OCI-LY1 (cell line): ENCODE data around the gene CNST.
"Not testable (repeated sequence)": the region's sequence is repeated elsewhere in the genome, so short reads cannot be mapped to it uniquely, and the experiment has no call there.

Experiments used
- H2AFZ ChIP-seq: fragments of 200-600 bp; sonication (generic), shearing (Covaris generic); 2 replicates; pipeline ENCODE4 v1.6.0; 2014; ENCODE audit warnings: antibody characterized with exemption, mild to moderate bottlenecking, low read length
- H3F3A ChIP-seq: fragments of 200-600 bp; sonication (generic), shearing (Covaris generic); 2 replicates; pipeline ENCODE4 v1.6.0; 2014; ENCODE audit warnings: mild to moderate bottlenecking, antibody characterized with exemption, low read length, moderate library complexity; ENCODE audit not compliant: insufficient read depth
- H3K27ac ChIP-seq: fragments of 200-600 bp; sonication (generic); 2 replicates; pipeline ENCODE4 v1.5.1; 2014; ENCODE audit warnings: low read length, mixed run types, mild to moderate bottlenecking, low read depth; ENCODE audit not compliant: poor library complexity, severe bottlenecking
- H3K27me3 ChIP-seq: fragments of 200-600 bp; sonication (generic); 2 replicates; pipeline ENCODE4 v1.6.0; 2014; ENCODE audit warnings: antibody characterized with exemption, mild to moderate bottlenecking, low read length, moderate library complexity; ENCODE audit not compliant: insufficient read depth
- H3K36me3 ChIP-seq: fragments of 200-600 bp; sonication (generic); 2 replicates; pipeline ENCODE4 v1.6.1; 2014; ENCODE audit warnings: mild to moderate bottlenecking, antibody characterized with exemption, low read length, moderate library complexity, mixed read lengths; ENCODE audit not compliant: insufficient read depth
- H3K4me1 ChIP-seq: fragments of 200-600 bp; sonication (generic); 2 replicates; pipeline ENCODE4 v1.5.1; 2014; ENCODE audit warnings: mild to moderate bottlenecking, low read length, moderate library complexity; ENCODE audit not compliant: insufficient read depth, severe bottlenecking
- H3K4me2 ChIP-seq: fragments of 200-600 bp; sonication (generic), shearing (Covaris generic); 2 replicates; pipeline ENCODE4 v1.6.1; 2014; ENCODE audit warnings: low read length
- H3K4me3 ChIP-seq: fragments of 200-600 bp; sonication (generic); 2 replicates; pipeline ENCODE4 v1.5.1; 2014; ENCODE audit warnings: low read length, low read depth, mild to moderate bottlenecking, mixed read lengths; ENCODE audit not compliant: poor library complexity, severe bottlenecking
- H3K79me2 ChIP-seq: fragments of 200-600 bp; shearing (Covaris generic); 2 replicates; pipeline ENCODE4 v1.6.1; 2016; ENCODE audit warnings: mixed run types, low read length, mixed read lengths; ENCODE audit not compliant: insufficient read depth
- H3K9ac ChIP-seq: fragments of 200-600 bp; sonication (generic), shearing (Covaris generic); 2 replicates; pipeline ENCODE4 v1.6.1; 2014; ENCODE audit warnings: mild to moderate bottlenecking, low read length, mixed read lengths
- H3K9me2 ChIP-seq: fragments of 200-600 bp; sonication (generic), shearing (Covaris generic); 2 replicates; pipeline ENCODE4 v1.6.1; 2014; ENCODE audit warnings: low read depth, mild to moderate bottlenecking, low read length, mixed read lengths
- H3K9me3 ChIP-seq: fragments of 200-600 bp; shearing (Covaris generic); 2 replicates; pipeline ENCODE4 v1.6.1; 2014; ENCODE audit warnings: low read length, mixed read lengths
- H4K20me1 ChIP-seq: fragments of 200-600 bp; sonication (generic), shearing (Covaris generic); 2 replicates; pipeline ENCODE4 v1.6.0; 2016; ENCODE audit warnings: mild to moderate bottlenecking, low read length; ENCODE audit not compliant: insufficient read depth
- CTCF ChIP-seq: fragments of 200-600 bp; sonication (generic), shearing (Covaris generic); IDR thresholded peaks from 2 replicates; pipeline ENCODE4 v1.5.1; 2017; ENCODE audit warnings: mild to moderate bottlenecking, antibody characterized with exemption, low read length, moderate library complexity, mixed read lengths
- EZH2 ChIP-seq: fragments of 200-600 bp; sonication (generic), shearing (Covaris generic); IDR thresholded peaks from 2 replicates; pipeline ENCODE4 v1.8.0; 2017; ENCODE audit warnings: borderline replicate concordance, mixed run types, mild to moderate bottlenecking, antibody characterized with exemption, low read length, moderate library complexity, mixed read lengths

Gene CNST

GRCh38 chr1:246587606-246588005 lies 21.4 kb downstream of the CNST start:
- Histone ChIP-seq H3K4me3 (no peak overlapping the region), H3K27me3 (no peaks in the 10 kb centered on the region), H3K9me2 (no peaks in the 10 kb centered on the region), H4K20me1 (no peaks in the 10 kb centered on the region), H3K36me3 (peaks cover 58% of the 10 kb centered on the region), H3K4me1 (no peaks in the 10 kb centered on the region), H3K9ac (no peak overlapping the region), H3F3A (no peaks in the 10 kb centered on the region), H3K27ac (no peak overlapping the region), H3K4me2 (no peak overlapping the region), H3K9me3 (0 out of 2 replicates have a peak, but pooled peaks cover 2% of the 10 kb centered on the region), H3K79me2 (peaks cover 60% of the 10 kb centered on the region), H2AFZ (no peak overlapping the region)
- TF ChIP-seq EZH2, result no peak
- no peak for TF ChIP-seq CTCF

- H3K27ac ChIP-seq, result no peak overlapping the region
- H3K4me3 ChIP-seq, result no peak overlapping the region
- no peaks in the 10 kb centered on the region for H3K27me3 ChIP-seq
- TF ChIP-seq CTCF (no peak), EZH2 (no peak)
- H3K79me2 ChIP-seq, result peaks cover 61% of the 10 kb centered on the region
- H3K9me3 ChIP-seq, result 0 out of 2 replicates have a peak, but pooled peaks cover 2% of the 10 kb centered on the region
- H3K9me2 ChIP-seq, result no peaks in the 10 kb centered on the region
- H3K4me2 ChIP-seq, result no peak overlapping the region
- H2AFZ ChIP-seq, result no peak overlapping the region
- H3F3A ChIP-seq, result no peaks in the 10 kb centered on the region
- H3K4me1 ChIP-seq, result no peaks in the 10 kb centered on the region
- no peaks in the 10 kb centered on the region for H4K20me1 ChIP-seq
- H3K9ac ChIP-seq, result no peak overlapping the region
- peaks cover 56% of the 10 kb centered on the region for H3K36me3 ChIP-seq
Observed at GRCh38 chr1:246588159-246588721, 22.0 kb downstream of the CNST start.

GRCh38 chr1:246589919-246590318 lies 23.7 kb downstream of the CNST start:
- H3K4me1 ChIP-seq, H4K20me1 ChIP-seq, H3K27me3 ChIP-seq, H3F3A ChIP-seq, H3K9ac ChIP-seq, H3K9me2 ChIP-seq, H3K4me2 ChIP-seq, H3K9me3 ChIP-seq, H3K27ac ChIP-seq, H2AFZ ChIP-seq, H3K4me3 ChIP-seq: not testable (repeated sequence)
- peaks cover 57% of the 10 kb centered on the region for H3K36me3 ChIP-seq
- H3K79me2 ChIP-seq, result peaks cover 47% of the 10 kb centered on the region

GRCh38 chr1:246591047-246591446 lies 24.8 kb downstream of the CNST start:
- Histone ChIP-seq H3K27me3 (no peaks in the 10 kb centered on the region), H3K9me3 (0 out of 2 replicates have a peak, but pooled peaks cover 2% of the 10 kb centered on the region), H2AFZ (no peak overlapping the region), H4K20me1 (no peaks in the 10 kb centered on the region), H3K36me3 (peaks cover 64% of the 10 kb centered on the region), H3K4me1 (no peaks in the 10 kb centered on the region), H3K9me2 (no peaks in the 10 kb centered on the region), H3F3A (no peaks in the 10 kb centered on the region), H3K4me3 (no peak overlapping the region), H3K27ac (no peak overlapping the region), H3K79me2 (peaks cover 46% of the 10 kb centered on the region), H3K9ac (no peak overlapping the region), H3K4me2 (no peak overlapping the region)
- no peak for TF ChIP-seq EZH2
- TF ChIP-seq CTCF, result no peak
